K562 (cell line): ENCODE results near the gene COL8A2. TPM values are rescaled to one million over a fixed set of nuclear protein-coding genes. Genes with fewer than 3 reads are reported as not detected.

Source experiments
- BRCA1 ChIP-seq, 2 experiments: fragments of 450-650 bp in 1 of 2; sonication (generic) in 1 of 2; formaldehyde crosslinking in 1 of 2; IDR thresholded peaks; 2 replicates each; pipeline versions ENCODE4 v1.5.0 to v1.6.1; 2017 to 2020; ENCODE audit warnings: mild to moderate bottlenecking in 1 of 2, missing genetic modification reagents in 1 of 2
- CREB3L1 ChIP-seq: fragments of 450-650 bp; IDR thresholded peaks from 2 replicates; pipeline ENCODE4 v1.6.1; 2014; ENCODE audit warnings: low read depth, mild to moderate bottlenecking, moderate library complexity, borderline replicate concordance
- E2F6 ChIP-seq, 2 experiments: IDR thresholded peaks; 2 replicates each; pipeline ENCODE4 v1.6.1; 2011; ENCODE audit warnings: borderline replicate concordance in 1 of 2, control low read depth in 1 of 2, low read depth in 1 of 2, low read length in 1 of 2, mild to moderate bottlenecking in 1 of 2, mixed read lengths in 1 of 2, moderate library complexity in 1 of 2; ENCODE audit not compliant: insufficient read depth in 1 of 2, insufficient read length in 1 of 2, poor library complexity in 1 of 2, severe bottlenecking in 1 of 2; ENCODE audit errors: extremely low read depth in 1 of 2
- ETS2 ChIP-seq: IDR thresholded peaks from 2 replicates; pipeline ENCODE4 v1.6.1; 2016; ENCODE audit warnings: borderline replicate concordance, missing genetic modification characterization, mild to moderate bottlenecking, moderate library complexity, missing compliant biosample characterization; ENCODE audit not compliant: poor library complexity, severe bottlenecking
- HNRNPK ChIP-seq: fragments of 200-400 bp; formaldehyde crosslinking; IDR thresholded peaks from one replicate; pipeline ENCODE4 v1.6.1; 2018; ENCODE audit warnings: mild to moderate bottlenecking, low read depth, low read length; ENCODE audit not compliant: poor library complexity, severe bottlenecking
- ID3 ChIP-seq, 2 experiments: fragments of 250-450 bp in 1 of 2; fragments of 450-650 bp in 1 of 2; sonication (Bioruptor Pico) in 1 of 2; IDR thresholded peaks; 2 replicates each; pipeline versions ENCODE4 v1.6.1 to v1.8.0; 2016 to 2021; ENCODE audit warnings: mild to moderate bottlenecking in 2 of 2, moderate library complexity in 2 of 2, missing compliant biosample characterization in 1 of 2, missing genetic modification characterization in 1 of 2
- MED1 ChIP-seq: sonication (generic); formaldehyde crosslinking; IDR thresholded peaks from 2 replicates; pipeline ENCODE4 v1.8.1; 2023; ENCODE audit warnings: missing genetic modification reagents, borderline replicate concordance
- NR0B1 ChIP-seq: fragments of 450-650 bp; IDR thresholded peaks from one replicate; pipeline ENCODE4 v1.6.1; 2018; ENCODE audit warnings: mild to moderate bottlenecking, moderate library complexity; ENCODE audit not compliant: partially characterized antibody
- PHB ChIP-seq: fragments of 250-450 bp; sonication (Bioruptor Pico); IDR thresholded peaks from 2 replicates; pipeline ENCODE4 v1.5.0; 2021
- POLR2B ChIP-seq: fragments of 450-650 bp; IDR thresholded peaks from 2 replicates; pipeline ENCODE4 v1.6.1; 2018; ENCODE audit warnings: low read depth; ENCODE audit not compliant: partially characterized antibody
- POU5F1 ChIP-seq: fragments of 150-350 bp; IDR thresholded peaks from 2 replicates; pipeline ENCODE4 v1.6.1; 2014; ENCODE audit warnings: borderline replicate concordance, low read length, low read depth, mild to moderate bottlenecking; ENCODE audit not compliant: partially characterized antibody
- PRPF4 ChIP-seq: fragments of 200-400 bp; formaldehyde crosslinking; IDR thresholded peaks from one replicate; pipeline ENCODE4 v1.6.1; 2017; ENCODE audit warnings: low read length, low read depth, mild to moderate bottlenecking; ENCODE audit not compliant: insufficient read depth, poor library complexity, severe bottlenecking
- RAD51 ChIP-seq: fragments of 450-650 bp; IDR thresholded peaks from 2 replicates; pipeline ENCODE4 v1.7.1; 2016; ENCODE audit warnings: low read depth, mild to moderate bottlenecking, borderline replicate concordance
- RBBP5 ChIP-seq: fragments of 200-600 bp; sonication (generic); IDR thresholded peaks from 2 replicates; pipeline ENCODE4 v1.6.1; 2012; ENCODE audit warnings: borderline replicate concordance, mild to moderate bottlenecking, low read length, control low read depth, inconsistent platforms; ENCODE audit not compliant: insufficient read depth, poor library complexity, severe bottlenecking
- RBM14 ChIP-seq: fragments of 200-400 bp; formaldehyde crosslinking; IDR thresholded peaks from 2 replicates; pipeline ENCODE4 v1.6.1; 2018; ENCODE audit warnings: low read depth, mild to moderate bottlenecking, low read length, moderate library complexity, borderline replicate concordance; ENCODE audit not compliant: insufficient read depth
- SETDB1 ChIP-seq: IDR thresholded peaks from one replicate; pipeline ENCODE4 v1.6.1; 2012; ENCODE audit warnings: low read length, control low read depth, inconsistent platforms
- TRIM28 ChIP-seq: fragments of 450-650 bp; IDR thresholded peaks from 2 replicates; pipeline ENCODE4 v1.6.1; 2017
- ZBTB12 ChIP-seq: fragments of 250-450 bp; sonication (Bioruptor Pico); IDR thresholded peaks from 2 replicates; pipeline ENCODE4 v1.4.0; 2020
- ZBTB8A ChIP-seq: fragments of 450-650 bp; IDR thresholded peaks from 2 replicates; pipeline ENCODE4 v1.6.1; 2018; ENCODE audit warnings: mild to moderate bottlenecking, moderate library complexity; ENCODE audit not compliant: partially characterized antibody
- polyA plus RNA-seq, 8 experiments: library from polyadenylated mRNA; depleted of rRNA in 4 of 8; stranded (reverse) in 5 of 8; unstranded in 3 of 8; fragments of >200 nt; fragmentation: Nextera tagmentation in 2 of 8; fragmentation: Illumina TruSeq in 1 of 8; extraction: Ambion mirVana in 2 of 8; extraction: Trizol in 1 of 8; gene quantifications; 2 replicates each; pipeline versions ENCODE4 v1.2.1 to v1.2.3, GENCODE V29; 2011 to 2014; ENCODE audit warnings: inconsistent platforms in 1 of 8, missing spikeins in 1 of 8
- total RNA-seq, 7 experiments: library from RNA; depleted of rRNA in 6 of 7; stranded (reverse); fragments of >200 nt in 6 of 7; fragmentation: Illumina TruSeq in 2 of 7; extraction: Trizol in 2 of 7; gene quantifications; 2 replicates each; pipeline versions ENCODE4 v1.2.1 to v1.2.3, GENCODE V29; 2011 to 2021; ENCODE audit warnings: low replicate concordance in 1 of 7

Gene COL8A2
- total and polyA plus RNA-seq, 9 of the 15 experiments (the other 6 are each of a cell fraction or from before 2014, with no cell fraction given) = 0.03 to 0.14 (median 0.04) TPM; not detected in 5

DNA sequence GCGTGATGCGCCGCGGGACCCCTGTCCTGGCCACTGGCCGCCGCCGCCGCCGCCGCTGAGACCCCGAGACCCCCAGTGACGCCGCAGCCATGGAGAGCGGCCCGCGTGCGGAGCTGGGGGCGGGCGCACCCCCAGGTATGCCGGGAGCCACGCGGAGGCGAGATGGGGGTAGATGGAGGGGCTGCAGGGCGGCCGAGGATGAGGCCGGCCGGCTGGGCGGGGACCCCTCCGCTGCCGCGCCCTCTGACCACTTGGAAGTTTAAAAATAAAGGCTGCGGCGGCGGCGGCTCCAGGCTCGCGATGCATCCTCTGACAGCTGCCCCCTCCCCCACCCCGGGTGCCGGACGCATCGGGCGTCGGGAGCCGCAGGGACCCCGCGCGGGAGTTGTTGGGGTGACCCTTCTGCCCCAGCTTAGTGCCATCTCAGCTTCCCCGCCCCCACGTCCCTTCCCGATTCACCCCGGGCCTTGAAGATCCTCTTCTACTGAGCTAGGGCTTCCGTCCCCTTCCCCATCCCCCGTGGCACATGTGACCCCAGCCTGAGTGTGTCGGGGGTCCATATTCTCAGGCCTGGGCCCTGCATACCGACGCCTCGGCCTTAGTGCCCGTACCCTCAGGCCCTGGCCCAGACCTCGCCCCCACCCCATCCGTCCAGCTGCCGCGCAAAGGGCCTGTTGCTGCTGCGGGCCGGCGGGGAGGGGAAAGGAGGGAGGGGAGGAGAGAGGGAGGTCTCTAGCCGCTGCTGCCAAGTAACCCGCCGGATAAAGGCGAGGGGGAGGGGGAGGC lies 31.5 kb upstream of the COL8A2 start (continued):
- TF ChIP-seq NR0B1 (no peak), TRIM28 (no peak), ZBTB8A (no peak), PHB (CRISPR knock-in tag) (no peak), RBBP5 (peak; percentile 73), SETDB1 (no peak), ETS2 (tag) (no peak), E2F6 (IDR thresholded peaks at IDR 0.05; ENCODE audit: borderline replicate concordance in 1 of 2, extremely low read depth in 1 of 2, insufficient read depth in 1 of 2, insufficient read length in 1 of 2, low read depth in 1 of 2, low read length in 1 of 2, poor library complexity in 1 of 2, severe bottlenecking in 1 of 2) (no peak), MED1 (no peak), BRCA1 (IDR thresholded peaks at IDR 0.05) (no peak), BRCA1 (CRISPR knock-in tag; IDR thresholded peaks at IDR 0.05) (peak; percentile 19; the same call in 1 of the 2 replicates), RAD51 (peak; percentile 58), HNRNPK (no peak), POU5F1 (no peak), PRPF4 (peak; percentile 68), POLR2B (no peak), ID3 (CRISPR knock-in tag; IDR thresholded peaks at IDR 0.05) (no peak), ID3 (tag; IDR thresholded peaks at IDR 0.05) (peak; percentile 65; the same call in 1 of the 2 replicates), ZBTB12 (CRISPR knock-in tag) (no peak), CREB3L1 (0 out of 2 replicates have a peak, but pooled peaks have one; percentile 10), RBM14 (no peak)
